MCF 10A (cell line): ENCODE data around the gene OBI1. TPM values are rescaled to one million over a fixed set of nuclear protein-coding genes. Genes with fewer than 3 reads are reported as not detected.

ENCODE experiments used
- BruUV-seq: library from RNA; stranded (reverse); fragments of 400-500 nt; replicated peaks from 2 replicates; lab custom pipeline; 2021; lab: Mats Ljungman, UMichigan
- CTCF ChIA-PET: fragments of 300-600 bp; sonication (Branson Sonifier 250); formaldehyde crosslinking; extraction: SDS; loops from one replicate; lab custom pipeline; 2021; ENCODE audit warnings: antibody characterized with exemption, inconsistent platforms; lab: Yijun Ruan, JAX
- POLR2A ChIA-PET: fragments of 300-600, 350-650 bp; sonication (Branson Sonifier 250); formaldehyde crosslinking; extraction: SDS; loops from one replicate; lab custom pipeline; 2020; ENCODE audit warnings: antibody characterized with exemption, inconsistent platforms; lab: Yijun Ruan, JAX
- DNase-seq: peaks from one replicate; pipeline ENCODE4 v3.0.0-alpha.2; 2018; ENCODE audit not compliant: unreplicated experiment
- H3K27ac Mint-ChIP-seq: one replicate; pipeline ENCODE4 v1.8.0; 2022; ENCODE audit warnings: mild to moderate bottlenecking, low read depth, mixed read lengths; ENCODE audit not compliant: unreplicated experiment
- H3K27me3 Mint-ChIP-seq: one replicate; pipeline ENCODE4 v1.8.0; 2022; ENCODE audit warnings: mixed read lengths; ENCODE audit not compliant: insufficient read depth, unreplicated experiment
- H3K36me3 Mint-ChIP-seq: one replicate; pipeline ENCODE4 v1.8.0; 2022; ENCODE audit warnings: mild to moderate bottlenecking, moderate library complexity, mixed read lengths; ENCODE audit not compliant: insufficient read depth, unreplicated experiment
- H3K4me1 Mint-ChIP-seq: one replicate; pipeline ENCODE4 v1.8.0; 2022; ENCODE audit warnings: mixed read lengths; ENCODE audit not compliant: insufficient read depth, unreplicated experiment
- H3K4me3 Mint-ChIP-seq: one replicate; pipeline ENCODE4 v1.8.0; 2022; ENCODE audit warnings: mild to moderate bottlenecking, moderate library complexity, mixed read lengths; ENCODE audit not compliant: unreplicated experiment
- H3K9me3 Mint-ChIP-seq: one replicate; pipeline ENCODE4 v1.8.0; 2022; ENCODE audit warnings: mixed read lengths; ENCODE audit not compliant: unreplicated experiment
- CTCF ChIP-seq: fragments of 200-600 bp; IDR thresholded peaks from one replicate; pipeline ENCODE4 v1.8.0; 2022; ENCODE audit warnings: antibody characterized with exemption, mild to moderate bottlenecking; ENCODE audit not compliant: unreplicated experiment
- intact Hi-C: fragments of 100-400 bp; cut with micrococcal nuclease; formaldehyde crosslinking; loops from 2 replicates; pipeline ENCODE4 v1.14.1; 2022
- total RNA-seq: library from RNA; stranded (reverse); gene quantifications from 2 replicates; pipeline ENCODE4 v1.2.3, GENCODE V29; 2022

Gene OBI1
- total RNA-seq, 1 experiment from 2014 or later = 9.3 TPM

GRCh38 chr13:78566631-78567030 is 92.3 kb downstream of the OBI1 start:
- no peak for TF ChIP-seq CTCF
- BruUV-seq = no TSS peak
- Mint-ChIP-seq H3K36me3 (no peaks in the 10 kb centered on the region), H3K4me3 (no peak overlapping the region), H3K27ac (no peak overlapping the region), H3K9me3 (no peaks in the 10 kb centered on the region), H3K27me3 (peaks cover 30% of the 10 kb centered on the region), H3K4me1 (no peaks in the 10 kb centered on the region)
- intact Hi-C loops = no loop called here
- no peak for DNase-seq
- ChIA-PET POLR2A (no interaction called here), CTCF (no interaction called here)

Other genes starting within 250 kb of the OBI1 start
- not detected in 2 replicates for gene POU4F1, start 55.6 kb downstream of the OBI1 start, total RNA-seq